ENCODE measurements around the gene CDH23. TPM values are rescaled to one million over a fixed set of nuclear protein-coding genes. Genes with fewer than 3 reads are reported as not detected.

The CDH23 gene
- total RNA-seq, 1 experiment from 2014 or later: 0.34 TPM

- ChIA-PET POLR2A (no interaction called here), CTCF (interaction anchor here (0.9 to 2.5 kb wide), 5 partner anchors 12 to 303 kb away, joined by 3 to 19 read pairs (median 4); partner anchors contain the start of gene SLC29A3)
- no peak for TF ChIP-seq CTCF (IDR thresholded peaks at IDR 0.05; ENCODE audit: insufficient read depth in 1 of 2, low read depth in 1 of 2, low read length in 1 of 2, severe bottlenecking in 1 of 2, unreplicated experiment in 1 of 2)
- no peaks in the 10 kb centered on the region for H3K36me3 Mint-ChIP-seq (ENCODE audit: insufficient read depth, unreplicated experiment)
- peaks cover 4% of the 10 kb centered on the region; the same call in 1 of the 2 replicates for H3K9me3 ChIP-seq
- intact Hi-C loops (cut with micrococcal nuclease; ENCODE audit: unreplicated experiment): no loop called here
- DNase-seq: peak; percentile 70 to 81
- H3K27me3 Mint-ChIP-seq (ENCODE audit: insufficient read depth, unreplicated experiment): no peaks in the 10 kb centered on the region
- H3K36me3 ChIP-seq (ENCODE audit: control insufficient read depth, insufficient read depth, low read length): no peaks in the 10 kb centered on the region
- H3K4me1 ChIP-seq: peaks cover 33% of the 10 kb centered on the region
- peak overlapping the region; percentile 27 for H3K4me3 Mint-ChIP-seq (ENCODE audit: unreplicated experiment)
- no TSS peak for BruUV-seq (replicated peaks)
- H3K27me3 ChIP-seq (replicated peaks; ENCODE audit: control insufficient read depth, insufficient read depth, low read length): no peaks in the 10 kb centered on the region
- H3K27ac Mint-ChIP-seq (ENCODE audit: unreplicated experiment): peak overlapping the region; percentile 90
- peaks cover 36% of the 10 kb centered on the region for H3K4me1 Mint-ChIP-seq (ENCODE audit: low read depth, unreplicated experiment)
- H3K9me3 Mint-ChIP-seq (ENCODE audit: unreplicated experiment): no peaks in the 10 kb centered on the region
- H3K4me3 ChIP-seq (ENCODE audit: low read depth, low read length): no peak overlapping the region
These were observed 225.4 kb downstream of the CDH23 start for GRCh38 chr10:71622154-71622526.

GRCh38 chr10:71622616-71623015 is 225.9 kb downstream of the CDH23 start:
- Mint-ChIP-seq H3K27ac (ENCODE audit: unreplicated experiment) (peak overlapping the region; percentile 90), H3K36me3 (ENCODE audit: insufficient read depth, unreplicated experiment) (no peaks in the 10 kb centered on the region), H3K4me3 (ENCODE audit: unreplicated experiment) (peak overlapping the region; percentile 27), H3K4me1 (ENCODE audit: low read depth, unreplicated experiment) (peaks cover 36% of the 10 kb centered on the region), H3K9me3 (ENCODE audit: unreplicated experiment) (no peaks in the 10 kb centered on the region), H3K27me3 (ENCODE audit: insufficient read depth, unreplicated experiment) (no peaks in the 10 kb centered on the region)
- Histone ChIP-seq H3K4me1 (peaks cover 33% of the 10 kb centered on the region), H3K36me3 (ENCODE audit: control insufficient read depth, insufficient read depth, low read length) (no peaks in the 10 kb centered on the region), H3K27me3 (replicated peaks; ENCODE audit: control insufficient read depth, insufficient read depth, low read length) (no peaks in the 10 kb centered on the region), H3K9me3 (no peaks in the 10 kb centered on the region), H3K4me3 (ENCODE audit: low read depth, low read length) (no peak overlapping the region)
- no TSS peak for BruUV-seq (replicated peaks)
- no peak for TF ChIP-seq CTCF (IDR thresholded peaks at IDR 0.05; ENCODE audit: insufficient read depth in 1 of 2, low read depth in 1 of 2, low read length in 1 of 2, severe bottlenecking in 1 of 2, unreplicated experiment in 1 of 2)
- ChIA-PET CTCF (interaction anchor here (0.7 to 2.5 kb wide), 8 partner anchors 12 to 151 kb away, joined by 3 to 19 read pairs (median 4); no protein-coding TSS in a partner anchor), POLR2A (no interaction called here)
- intact Hi-C loops (cut with micrococcal nuclease; ENCODE audit: unreplicated experiment): loop anchor here (1.0 kb wide), 1 partner anchor 25 kb away; no protein-coding TSS in a partner anchor
- no peak for DNase-seq

- Mint-ChIP-seq H3K4me3 (ENCODE audit: unreplicated experiment) (no peak overlapping the region), H3K27me3 (ENCODE audit: insufficient read depth, unreplicated experiment) (no peaks in the 10 kb centered on the region), H3K27ac (ENCODE audit: unreplicated experiment) (peak overlapping the region; percentile 70), H3K4me1 (ENCODE audit: low read depth, unreplicated experiment) (peaks cover 36% of the 10 kb centered on the region), H3K36me3 (ENCODE audit: insufficient read depth, unreplicated experiment) (no peaks in the 10 kb centered on the region), H3K9me3 (ENCODE audit: unreplicated experiment) (no peaks in the 10 kb centered on the region)
- no peaks in the 10 kb centered on the region for H3K27me3 ChIP-seq (replicated peaks; ENCODE audit: control insufficient read depth, insufficient read depth, low read length)
- no peaks in the 10 kb centered on the region for H3K36me3 ChIP-seq (ENCODE audit: control insufficient read depth, insufficient read depth, low read length)
- BruUV-seq (replicated peaks): no TSS peak
- no peak overlapping the region for H3K4me3 ChIP-seq (ENCODE audit: low read depth, low read length)
- ChIA-PET CTCF (interaction anchor here (0.7 to 2.5 kb wide), 6 partner anchors 11 to 75 kb away, joined by 3 to 19 read pairs (median 5); no protein-coding TSS in a partner anchor), POLR2A (interaction anchor here (1.2 kb wide), 1 partner anchor 16 kb away, joined by 4 read pairs; no protein-coding TSS in a partner anchor)
- TF ChIP-seq CTCF (IDR thresholded peaks at IDR 0.05; ENCODE audit: insufficient read depth in 1 of 2, low read depth in 1 of 2, low read length in 1 of 2, severe bottlenecking in 1 of 2, unreplicated experiment in 1 of 2): peak in 1 of 2 experiments; percentile 41
- intact Hi-C loops (cut with micrococcal nuclease; ENCODE audit: unreplicated experiment): loop anchor here (1.0 kb wide), 1 partner anchor 24 kb away; no protein-coding TSS in a partner anchor
- DNase-seq: peak; percentile 58 to 76
- no peaks in the 10 kb centered on the region for H3K9me3 ChIP-seq
- H3K4me1 ChIP-seq: peaks cover 33% of the 10 kb centered on the region
These were observed 226.6 kb downstream of the CDH23 start for GRCh38 chr10:71623098-71623985.

Data from Caco-2 (cell line).